AG09319 (cell line): ENCODE data around the gene SAMD10.
"Not testable (repeated sequence)": the region's sequence is repeated elsewhere in the genome, so short reads cannot be mapped to it uniquely, and the experiment has no call there.

ENCODE experiments used
- DNase-seq: peaks from one replicate; pipeline ENCODE4 v3.0.0-alpha.2; 2010; ENCODE audit warnings: low read depth; ENCODE audit errors: extremely low read depth
- CTCF ChIP-seq: IDR thresholded peaks from 2 replicates; pipeline ENCODE4 v1.5.1; 2011; ENCODE audit warnings: low read depth, mild to moderate bottlenecking, inconsistent platforms, low read length, moderate library complexity

The SAMD10 gene

GRCh38 chr20:63964412-63964811 lies 15.0 kb downstream of the SAMD10 start:
- no peak for TF ChIP-seq CTCF
- no peak for DNase-seq

DNA sequence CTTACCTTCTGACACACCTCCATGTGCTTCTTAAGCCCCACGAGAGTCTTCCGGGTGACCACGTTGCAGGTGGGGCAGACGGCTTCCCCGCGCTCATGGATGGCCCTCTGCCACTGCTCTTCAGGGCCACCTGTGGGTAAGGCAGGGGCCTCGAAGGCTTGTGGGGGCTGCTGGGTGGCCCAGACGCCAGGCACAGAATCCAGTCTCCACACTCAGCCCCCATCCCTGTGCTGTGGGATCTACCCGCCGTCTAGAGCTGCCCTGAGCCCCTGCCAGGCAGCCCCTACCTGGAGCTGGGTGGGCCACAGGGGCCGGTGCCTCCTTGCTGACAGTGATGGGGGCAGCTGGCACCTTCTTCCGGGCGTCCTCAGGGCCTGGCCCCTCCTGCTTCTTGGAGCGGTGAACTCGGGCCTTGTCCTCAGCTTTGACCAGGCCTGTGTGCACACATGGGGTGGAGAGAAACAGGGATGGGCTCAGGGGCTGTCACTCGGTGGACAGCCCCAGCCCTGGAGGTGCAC lies 15.6 kb downstream of the SAMD10 start:
- DNase-seq, result no peak
- no peak for TF ChIP-seq CTCF

- no peak for DNase-seq
- no peak for TF ChIP-seq CTCF
Observed at GRCh38 chr20:63963348-63963741, 16.1 kb downstream of the SAMD10 start.

DNA sequence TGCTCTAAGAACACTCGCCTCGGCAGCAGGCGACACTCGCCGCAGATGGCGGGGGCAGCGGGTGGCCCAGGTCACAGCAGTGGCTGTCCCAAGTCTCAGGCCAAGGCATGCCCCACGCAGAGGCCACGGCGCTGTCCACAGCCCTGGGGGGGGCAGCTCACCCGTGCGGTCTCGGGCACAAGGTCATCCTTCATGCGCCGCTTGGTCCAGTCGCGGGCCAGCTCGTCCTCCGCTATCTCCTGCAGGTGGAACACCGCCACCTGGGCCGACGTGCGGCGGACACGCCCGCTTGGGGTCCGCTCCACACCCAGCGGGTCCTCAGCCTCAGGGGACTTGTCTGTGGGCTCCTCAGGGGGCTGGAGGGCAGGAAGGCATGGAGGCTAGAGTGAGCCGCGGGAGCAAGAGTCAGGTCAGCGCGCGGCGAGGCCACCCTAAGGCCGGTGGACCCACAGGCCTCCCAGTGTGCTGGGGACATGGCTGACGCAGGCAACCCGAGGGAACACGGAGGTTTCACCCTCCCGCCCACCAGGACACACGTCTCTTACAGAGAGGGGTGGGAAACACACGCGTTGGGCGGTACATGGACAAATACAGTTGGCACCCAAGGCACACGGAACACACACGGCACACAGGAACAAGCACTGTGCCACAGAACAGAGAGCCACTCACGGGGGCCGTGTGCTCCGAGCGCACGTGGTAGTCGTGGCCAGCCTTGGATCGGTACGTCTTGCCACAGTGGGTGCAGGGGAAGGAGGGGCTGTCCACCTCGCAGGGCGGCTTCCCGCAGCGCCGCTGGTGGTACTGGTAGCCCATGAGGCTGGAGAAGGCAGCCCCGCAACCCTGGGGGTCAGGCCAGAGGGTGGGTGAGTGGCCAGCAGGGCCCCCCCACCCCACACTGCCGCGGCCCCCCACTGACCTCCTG lies 16.8 kb downstream of the SAMD10 start:
- TF ChIP-seq CTCF, result no peak
- DNase-seq, result no peak

DNA sequence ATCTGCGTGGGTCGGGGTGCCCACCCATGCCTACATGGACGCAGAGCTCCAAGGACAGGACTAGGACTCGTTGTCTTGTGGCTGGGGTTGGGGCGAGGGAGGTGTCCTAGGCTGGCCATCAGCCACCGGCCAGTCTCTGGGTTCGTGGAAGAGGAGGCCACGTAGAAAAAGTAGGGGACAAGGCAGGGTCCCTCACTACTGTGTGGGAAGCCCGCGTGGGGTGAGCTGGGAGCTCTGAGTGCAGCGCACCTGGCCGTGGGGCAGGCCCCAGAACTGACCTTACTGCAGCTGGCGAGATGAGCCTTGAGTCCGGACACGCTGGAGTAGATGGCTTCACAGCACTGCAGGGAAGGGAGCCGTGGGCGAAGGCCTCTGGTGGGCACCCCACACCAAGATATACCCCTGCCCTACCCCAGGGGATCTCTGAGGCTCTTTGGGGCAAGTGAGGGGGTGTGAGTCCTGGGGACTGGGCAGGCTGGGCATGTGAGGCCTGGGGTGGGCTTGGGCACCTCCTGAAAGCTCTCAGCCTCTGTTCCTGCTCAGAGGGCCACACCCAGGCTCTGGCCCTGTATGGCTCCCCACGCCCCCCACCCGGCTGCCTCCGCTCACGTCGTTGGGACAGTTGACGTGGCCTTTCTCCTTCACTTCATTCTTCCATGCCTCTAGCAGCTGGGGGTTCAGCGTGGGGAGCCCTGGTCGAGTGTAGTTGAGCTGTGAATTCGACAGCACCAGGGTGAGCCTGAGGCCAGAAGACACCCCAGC lies 17.6 kb downstream of the SAMD10 start:
- TF ChIP-seq CTCF, result no peak
- DNase-seq, result no peak

GRCh38 chr20:63960654-63961621 lies 18.5 kb downstream of the SAMD10 start:
- not testable (repeated sequence) for DNase-seq

DNA sequence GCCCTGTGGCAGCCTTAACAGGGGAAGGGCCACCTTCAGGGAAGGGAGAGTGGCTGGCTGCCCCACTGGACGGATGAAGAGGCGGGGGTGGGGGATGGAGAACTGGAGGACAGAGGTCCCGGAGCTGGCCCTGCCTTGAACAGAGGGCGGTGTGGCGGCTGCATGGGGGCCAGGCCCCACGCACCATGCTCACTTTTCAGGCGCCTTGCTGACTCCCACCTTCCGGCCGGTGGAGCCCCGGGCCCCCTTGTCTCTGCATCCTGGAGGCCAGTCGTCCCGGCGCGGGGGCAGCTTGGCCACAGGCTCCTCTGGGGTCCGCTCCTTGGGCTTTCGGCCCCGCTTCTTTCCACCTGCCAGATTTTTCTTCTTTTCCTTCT lies 19.8 kb downstream of the SAMD10 start:
- no peak for TF ChIP-seq CTCF
- no peak for DNase-seq
